GM18502 (cell line): Measurements from ENCODE around the gene EMSY.
"Not testable (repeated sequence)": the region's sequence is repeated elsewhere in the genome, so short reads cannot be mapped to it uniquely, and the experiment has no call there.

Experiments
- ATAC-seq: cut with Tn5 transposase; IDR thresholded peaks from one replicate; pipeline ENCODE4 v1.9.1; 2021; ENCODE audit warnings: mild to moderate bottlenecking; ENCODE audit not compliant: unreplicated experiment, poor library complexity

Gene EMSY, protein sequence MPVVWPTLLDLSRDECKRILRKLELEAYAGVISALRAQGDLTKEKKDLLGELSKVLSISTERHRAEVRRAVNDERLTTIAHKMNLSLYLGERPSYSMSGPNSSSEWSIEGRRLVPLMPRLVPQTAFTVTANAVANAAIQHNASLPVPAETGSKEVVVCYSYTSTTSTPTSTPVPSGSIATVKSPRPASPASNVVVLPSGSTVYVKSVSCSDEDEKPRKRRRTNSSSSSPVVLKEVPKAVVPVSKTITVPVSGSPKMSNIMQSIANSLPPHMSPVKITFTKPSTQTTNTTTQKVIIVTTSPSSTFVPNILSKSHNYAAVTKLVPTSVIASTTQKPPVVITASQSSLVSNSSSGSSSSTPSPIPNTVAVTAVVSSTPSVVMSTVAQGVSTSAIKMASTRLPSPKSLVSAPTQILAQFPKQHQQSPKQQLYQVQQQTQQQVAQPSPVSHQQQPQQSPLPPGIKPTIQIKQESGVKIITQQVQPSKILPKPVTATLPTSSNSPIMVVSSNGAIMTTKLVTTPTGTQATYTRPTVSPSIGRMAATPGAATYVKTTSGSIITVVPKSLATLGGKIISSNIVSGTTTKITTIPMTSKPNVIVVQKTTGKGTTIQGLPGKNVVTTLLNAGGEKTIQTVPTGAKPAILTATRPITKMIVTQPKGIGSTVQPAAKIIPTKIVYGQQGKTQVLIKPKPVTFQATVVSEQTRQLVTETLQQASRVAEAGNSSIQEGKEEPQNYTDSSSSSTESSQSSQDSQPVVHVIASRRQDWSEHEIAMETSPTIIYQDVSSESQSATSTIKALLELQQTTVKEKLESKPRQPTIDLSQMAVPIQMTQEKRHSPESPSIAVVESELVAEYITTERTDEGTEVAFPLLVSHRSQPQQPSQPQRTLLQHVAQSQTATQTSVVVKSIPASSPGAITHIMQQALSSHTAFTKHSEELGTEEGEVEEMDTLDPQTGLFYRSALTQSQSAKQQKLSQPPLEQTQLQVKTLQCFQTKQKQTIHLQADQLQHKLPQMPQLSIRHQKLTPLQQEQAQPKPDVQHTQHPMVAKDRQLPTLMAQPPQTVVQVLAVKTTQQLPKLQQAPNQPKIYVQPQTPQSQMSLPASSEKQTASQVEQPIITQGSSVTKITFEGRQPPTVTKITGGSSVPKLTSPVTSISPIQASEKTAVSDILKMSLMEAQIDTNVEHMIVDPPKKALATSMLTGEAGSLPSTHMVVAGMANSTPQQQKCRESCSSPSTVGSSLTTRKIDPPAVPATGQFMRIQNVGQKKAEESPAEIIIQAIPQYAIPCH (N-terminal part only)

DNA sequence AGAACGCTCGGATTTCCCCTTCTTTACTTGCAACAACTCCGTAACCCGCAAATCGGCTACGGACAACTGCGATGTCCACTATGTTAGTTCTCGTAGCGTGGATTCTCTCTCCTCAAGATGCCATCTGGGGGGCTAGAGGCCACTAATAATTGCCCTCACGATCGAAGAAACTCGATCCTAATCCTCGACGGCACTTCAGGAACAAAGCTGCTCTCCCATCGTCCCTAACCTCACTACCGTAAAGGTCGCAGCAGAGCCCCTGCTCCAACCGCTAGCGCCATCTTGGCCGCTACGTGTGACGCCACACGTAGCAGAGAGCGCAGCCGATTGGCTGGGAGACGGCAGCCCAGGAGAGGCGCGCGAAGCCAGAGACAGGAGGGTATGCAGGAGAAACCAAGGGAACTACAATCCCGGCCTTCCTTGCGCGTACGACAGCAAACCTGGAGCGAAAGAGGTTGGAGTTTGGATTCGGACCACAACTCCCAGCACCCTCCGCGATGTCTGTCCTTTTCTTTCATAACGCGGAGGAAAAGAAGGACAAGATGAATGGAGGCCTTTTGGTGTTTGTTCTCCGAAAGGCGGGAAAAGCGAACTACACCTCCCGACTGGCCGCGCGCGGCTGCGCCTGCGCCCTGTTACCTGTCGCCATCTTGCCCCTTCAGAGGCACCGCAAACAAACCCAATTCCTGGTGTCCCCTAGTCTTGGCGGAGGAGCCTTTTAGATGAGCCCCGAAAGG lies at the start of gene EMSY:
EMSY (plus strand) TSS at position 635 of the 737 bp plus-strand sequence. CDS start 1,921 bp downstream, outside the sequence.
- peak; percentile 94 for ATAC-seq

DNA sequence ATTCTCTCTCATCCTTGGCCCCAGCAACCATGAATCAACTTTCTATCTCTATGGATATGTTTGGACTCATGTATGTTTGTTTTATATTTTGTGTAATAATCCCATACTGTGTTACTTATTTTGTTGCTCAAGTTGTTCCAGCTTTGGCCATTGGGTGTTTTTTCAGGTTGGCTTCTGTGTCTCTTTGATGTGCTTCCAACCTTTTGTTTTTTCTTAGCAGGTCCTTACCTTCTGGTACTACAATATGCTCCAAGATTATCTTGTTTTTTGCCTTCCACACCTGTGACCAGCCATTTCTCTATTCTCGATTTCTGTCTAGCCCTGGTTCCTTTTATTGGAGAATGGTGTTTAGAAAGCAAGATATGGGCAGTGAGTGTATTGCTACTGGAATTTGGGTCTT lies 49.5 kb upstream of the EMSY start:
- ATAC-seq: no peak

DNA sequence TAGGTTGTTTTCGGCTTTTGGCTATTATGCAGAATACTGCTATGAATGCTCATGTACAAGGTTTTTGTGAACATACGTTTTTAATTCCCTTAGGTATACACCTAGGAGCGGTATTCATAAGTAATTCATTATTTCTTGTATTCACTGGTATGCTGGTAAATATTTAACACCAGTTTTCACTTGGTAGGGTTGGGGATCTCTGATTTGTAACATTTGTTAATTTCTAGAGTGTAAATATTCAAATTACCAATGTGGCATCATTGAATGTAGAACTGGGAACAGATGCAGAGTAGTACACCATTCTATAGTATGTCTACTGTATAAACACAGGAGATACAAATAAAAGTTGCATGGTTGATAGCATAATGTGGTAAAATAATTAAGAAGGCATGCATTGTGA lies 47.4 kb upstream of the EMSY start:
- ATAC-seq: no peak

DNA sequence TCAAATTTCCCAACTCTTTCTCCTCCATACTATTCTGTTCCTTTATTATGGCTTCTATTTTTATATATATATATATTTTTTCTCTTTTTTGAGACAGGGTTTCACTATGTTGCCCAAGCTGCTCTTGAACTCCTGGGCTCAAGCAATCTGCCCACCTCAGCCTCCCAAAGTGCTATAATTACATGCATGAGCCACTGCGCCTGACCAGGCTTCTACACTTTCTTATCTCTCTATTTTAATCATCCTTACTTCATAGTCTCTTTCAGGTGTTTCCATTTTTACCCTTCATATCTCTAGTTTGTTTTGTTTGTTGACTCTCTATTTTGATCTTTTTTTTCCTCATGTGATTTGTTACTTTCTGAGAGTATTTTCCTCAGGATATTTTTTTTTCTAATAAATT lies 43.9 kb upstream of the EMSY start:
- no peak for ATAC-seq

DNA sequence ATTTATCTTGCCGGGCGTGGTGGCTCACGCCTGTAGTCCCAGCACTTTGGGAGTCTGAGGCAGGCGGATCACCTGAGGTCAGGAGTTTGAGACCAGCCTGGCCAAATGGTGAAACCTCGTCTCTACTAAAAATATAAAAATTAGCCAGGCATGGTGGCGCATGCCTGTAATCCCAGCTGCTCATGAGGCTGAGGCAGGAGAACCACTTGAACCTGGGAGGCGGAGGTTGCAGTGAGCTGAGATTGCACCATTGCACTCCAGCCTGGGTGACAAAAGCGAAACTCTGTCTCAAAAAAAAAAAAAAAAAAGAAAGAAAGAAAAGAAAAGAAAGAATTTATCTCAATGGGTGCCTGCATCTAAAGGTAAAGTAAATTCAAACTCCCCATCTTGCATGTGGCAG lies 43.3 kb upstream of the EMSY start:
- ATAC-seq: not testable (repeated sequence)

GRCh38 chr11:76406359-76406758 lies 38.5 kb upstream of the EMSY start:
- ATAC-seq: no peak

- no peak for ATAC-seq
These were observed 36.5 kb upstream of the EMSY start for GRCh38 chr11:76408171-76408965.

DNA sequence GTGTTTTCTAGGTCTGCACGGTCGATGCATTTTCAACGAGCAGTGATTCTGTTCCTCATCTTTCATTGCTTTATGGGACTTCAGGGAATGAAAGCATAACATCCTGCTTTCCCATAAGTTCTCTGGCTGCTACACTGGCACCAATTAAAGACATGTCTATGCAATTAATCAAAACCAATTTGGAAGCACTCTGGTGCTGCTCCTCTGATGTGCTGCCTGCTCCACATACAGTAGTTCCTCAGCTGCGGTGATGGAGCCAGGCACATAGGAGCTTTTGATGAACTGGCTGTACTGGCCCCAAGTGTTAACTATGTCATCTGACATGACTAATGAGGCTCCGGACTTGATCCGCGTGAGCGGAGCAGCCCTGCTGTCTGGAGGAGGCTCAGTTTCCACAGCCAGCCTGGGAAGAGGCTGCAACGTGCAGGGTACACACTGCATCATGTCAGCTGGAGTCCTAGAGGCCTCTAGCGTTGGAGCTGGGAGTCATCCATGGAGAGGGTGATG lies 33.9 kb upstream of the EMSY start:
- ATAC-seq: no peak

GRCh38 chr11:76415073-76415472 lies 29.7 kb upstream of the EMSY start:
- ATAC-seq: no peak

DNA sequence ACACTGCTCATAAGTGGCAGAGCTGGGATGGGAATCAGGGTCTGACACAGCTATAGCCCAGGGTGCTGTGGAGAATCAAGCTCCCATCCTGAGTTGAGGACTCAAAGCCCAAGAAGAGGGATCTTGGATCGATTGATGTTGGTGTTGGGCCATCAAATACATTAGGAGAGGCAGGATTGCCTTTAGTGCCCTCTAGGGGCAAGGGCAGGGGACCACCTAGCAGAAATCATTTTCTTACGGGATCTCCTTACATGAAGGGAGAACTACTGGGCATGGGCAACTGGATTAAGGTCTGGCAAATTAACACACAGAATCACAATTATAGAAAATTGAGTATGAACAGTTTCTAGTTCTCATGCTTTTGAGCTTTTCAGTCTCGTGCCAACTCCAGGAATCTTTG lies 24.9 kb upstream of the EMSY start:
- no peak for ATAC-seq

GRCh38 chr11:76424379-76424778 lies 20.4 kb upstream of the EMSY start:
- ATAC-seq: peak; percentile 83

DNA sequence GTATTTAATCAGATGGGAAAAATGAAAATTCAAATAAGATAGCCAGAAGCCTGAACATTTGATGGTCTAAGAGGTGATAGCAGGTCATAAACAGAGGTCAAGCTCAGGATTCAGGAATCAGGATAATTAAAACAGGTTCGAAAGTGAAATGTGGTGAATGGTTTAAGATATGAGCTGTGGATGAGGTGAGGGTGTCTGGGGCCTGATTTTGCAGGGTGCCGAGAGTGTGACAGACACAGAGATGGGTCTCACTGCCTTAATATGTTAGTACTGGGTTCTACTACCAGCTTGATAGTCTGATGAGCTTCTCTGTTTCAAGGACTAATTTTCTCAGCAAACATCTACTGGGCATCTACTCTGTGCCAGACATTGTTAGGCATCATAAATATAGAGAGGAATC lies 19.9 kb upstream of the EMSY start:
- ATAC-seq: no peak

DNA sequence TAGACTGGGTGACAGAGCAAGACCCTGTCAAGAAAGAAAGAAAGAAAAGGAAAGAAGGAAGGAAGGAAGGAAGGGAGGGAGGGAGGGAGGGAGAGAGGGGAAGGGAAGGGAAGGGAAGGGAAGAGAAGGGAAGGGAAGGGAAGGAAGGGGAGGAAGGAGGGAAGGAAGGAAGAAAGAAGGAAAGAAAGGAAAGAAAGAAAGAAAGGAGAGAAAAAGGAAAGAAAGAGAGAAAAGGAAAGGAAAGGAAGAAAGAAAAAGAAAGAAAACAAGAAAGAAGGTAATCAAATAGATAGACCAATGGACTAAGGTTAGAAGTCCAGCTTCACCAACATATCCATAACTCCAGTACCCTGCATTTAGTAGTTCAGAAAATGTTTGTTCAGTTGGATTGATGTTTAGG lies 18.2 kb upstream of the EMSY start:
- ATAC-seq: no peak

DNA sequence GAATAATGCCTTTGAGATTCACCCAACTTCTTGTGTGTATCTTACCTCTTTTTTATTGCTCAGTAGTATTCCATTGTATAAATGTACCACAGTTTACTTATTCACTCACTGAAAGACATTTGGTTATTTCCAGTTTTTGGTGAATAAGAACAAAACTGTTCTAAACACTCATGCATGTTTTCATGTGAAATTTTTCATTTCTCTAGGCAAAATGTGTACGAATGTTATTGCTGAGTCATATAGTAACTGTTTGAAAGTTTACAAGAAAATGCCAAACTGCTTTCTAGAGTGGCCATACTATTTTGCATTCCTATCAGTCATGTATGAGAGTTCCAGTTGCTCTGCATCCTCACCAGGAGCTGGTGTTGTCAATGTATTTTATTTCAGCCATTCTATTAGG lies 8.8 kb upstream of the EMSY start:
- ATAC-seq: no peak

DNA sequence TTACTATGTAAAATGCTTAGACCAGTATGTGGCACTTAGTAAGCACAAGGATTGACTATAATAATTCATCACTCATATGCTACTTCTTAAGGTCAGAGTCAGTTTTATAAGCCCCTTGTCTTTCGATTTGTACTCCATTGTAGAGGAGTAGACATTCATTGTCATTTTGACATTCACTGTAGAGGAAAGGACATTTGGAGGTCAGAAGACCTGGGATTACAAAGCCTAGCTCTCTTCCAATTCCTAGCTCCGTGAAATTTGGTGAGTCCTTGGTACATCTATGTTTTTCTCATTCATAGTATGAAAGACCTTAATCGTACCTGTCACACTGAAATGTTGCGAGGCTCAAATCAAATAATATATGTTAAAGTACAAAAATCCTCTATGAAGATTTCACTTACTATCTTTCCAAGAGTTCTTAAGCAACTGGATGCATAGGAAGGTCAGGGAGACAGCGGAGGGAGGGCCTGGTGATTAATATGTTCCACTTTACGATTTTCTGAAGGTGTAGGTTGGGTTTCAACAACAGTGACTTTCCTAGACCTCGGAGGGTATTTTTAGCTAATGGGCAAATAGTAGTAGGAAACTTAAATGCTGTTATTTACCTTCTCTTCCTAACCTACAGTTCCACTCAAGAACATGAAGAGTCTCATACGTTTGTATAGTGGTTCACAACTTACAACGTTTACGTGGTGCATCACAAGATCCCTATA lies 1.4 kb upstream of the EMSY start:
- no peak for ATAC-seq

- no peak for ATAC-seq
These were observed 794 bp upstream of the EMSY start for GRCh38 chr11:76444065-76444383.

GRCh38 chr11:76445121-76446084 lies 585 bp downstream of the EMSY start:
- ATAC-seq: peak; percentile 39
